OCI-LY3 (cell line): ENCODE data around the gene INF2.

Experiments
- H2AFZ ChIP-seq: fragments of 200-600, 300-600 bp; shearing (Covaris generic); 2 replicates; pipeline ENCODE4 v1.6.0; 2014; ENCODE audit warnings: antibody characterized with exemption, low read depth, low read length
- H3K27ac ChIP-seq: fragments of 200-600, 300-600 bp; sonication (generic); 2 replicates; pipeline ENCODE4 v1.5.1; 2014; ENCODE audit warnings: mild to moderate bottlenecking, low read length, moderate library complexity, mixed read lengths
- H3K27me3 ChIP-seq: fragments of 200-600, 300-600 bp; sonication (generic); 2 replicates; pipeline ENCODE4 v1.6.1; 2014; ENCODE audit warnings: low read depth, low read length, mixed read lengths
- H3K36me3 ChIP-seq: fragments of 200-600, 300-600 bp; sonication (generic); replicated peaks from 2 replicates; pipeline ENCODE3; 2014; ENCODE audit warnings: low read depth, low read length, mixed read lengths
- H3K4me1 ChIP-seq: fragments of 300-600, 200-600 bp; sonication (generic); 2 replicates; pipeline ENCODE4 v1.6.1; 2014; ENCODE audit warnings: low read length, mixed read lengths
- H3K4me2 ChIP-seq: fragments of 200-600, 300-600 bp; sonication (generic); 2 replicates; pipeline ENCODE4 v1.6.1; 2014; ENCODE audit warnings: low read length, mixed read lengths
- H3K4me3 ChIP-seq: fragments of 300-600, 200-600 bp; sonication (generic); 2 replicates; pipeline ENCODE4 v1.5.1; 2014; ENCODE audit warnings: antibody characterized with exemption, mild to moderate bottlenecking, low read length, moderate library complexity
- H3K79me2 ChIP-seq: fragments of 300-600, 200-600 bp; shearing (Covaris generic); 2 replicates; pipeline ENCODE4 v1.6.1; 2014; ENCODE audit warnings: mild to moderate bottlenecking, low read length, mixed read lengths
- H3K9ac ChIP-seq: fragments of 300-600, 200-600 bp; shearing (Covaris generic); 2 replicates; pipeline ENCODE4 v1.6.0; 2014; ENCODE audit warnings: mild to moderate bottlenecking, low read length, moderate library complexity
- H3K9me3 ChIP-seq: fragments of 200-600, 300-600 bp; shearing (Covaris generic); 2 replicates; pipeline ENCODE4 v1.6.1; 2014; ENCODE audit warnings: low read length, mixed read lengths; ENCODE audit not compliant: insufficient read depth
- H4K20me1 ChIP-seq: fragments of 200-600, 300-600 bp; sonication (generic); 2 replicates; pipeline ENCODE4 v1.6.1; 2016; ENCODE audit warnings: low read length, mixed read lengths; ENCODE audit not compliant: insufficient read depth
- EZH2phosphoT487 ChIP-seq: fragments of 200-600 bp; shearing (Covaris generic); IDR thresholded peaks from 2 replicates; pipeline ENCODE4 v1.6.1; 2018; ENCODE audit warnings: antibody characterized with exemption, mixed run types, low read depth
- TF ChIP-seq, protein P1 (sequence below): fragments of 200-600, 300-600 bp; sonication (generic); IDR thresholded peaks from 2 replicates; pipeline ENCODE4 v1.5.1; 2014; ENCODE audit warnings: antibody characterized with exemption, low read length, low read depth

Gene INF2

DNA sequence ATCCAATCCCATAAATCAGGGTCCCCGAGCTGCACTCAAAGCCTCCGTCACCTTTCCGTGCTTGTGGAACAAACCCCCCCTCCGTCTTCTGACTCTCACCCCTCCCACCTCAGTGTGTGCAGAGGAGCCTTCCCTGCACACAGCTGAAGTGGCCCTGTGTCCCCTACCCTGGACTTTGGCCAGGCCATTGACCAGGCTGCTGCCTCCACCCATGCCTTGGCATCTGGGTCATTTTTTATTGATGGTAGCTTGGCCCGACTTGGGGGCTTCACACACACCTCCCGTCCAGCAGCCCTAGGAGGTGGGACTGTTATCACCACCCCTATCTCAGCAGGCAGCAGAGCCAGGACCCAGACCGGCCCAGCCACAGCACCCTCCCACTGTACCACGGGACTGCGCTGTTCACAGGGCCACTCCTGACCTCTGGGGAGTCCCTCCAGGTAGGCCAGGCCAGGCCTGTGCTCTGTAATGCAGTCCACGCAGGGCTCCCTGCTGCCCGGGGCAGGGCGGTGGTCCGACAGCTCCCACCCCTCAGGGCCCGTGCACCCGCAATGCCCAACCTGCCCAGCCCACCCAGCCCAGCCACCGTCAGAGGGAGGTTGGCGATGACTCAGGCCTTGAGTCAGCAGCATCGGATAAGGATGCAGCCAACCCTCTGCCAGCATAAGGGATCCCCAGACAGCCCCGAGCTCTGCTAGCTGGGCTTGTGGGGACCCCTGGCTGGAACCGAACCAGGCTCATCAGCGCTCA, 9.2 kb upstream of the INF2 start:
- no peak overlapping the region; the same call in 1 of the 2 replicates for H3K9ac ChIP-seq
- H3K9me3 ChIP-seq: no peaks in the 10 kb centered on the region
- H3K27me3 ChIP-seq: peaks cover 14% of the 10 kb centered on the region; the same call in 1 of the 2 replicates
- no peaks in the 10 kb centered on the region for H3K79me2 ChIP-seq
- peaks cover 55% of the 10 kb centered on the region for H3K4me1 ChIP-seq
- peak overlapping the region; percentile 68 for H3K4me2 ChIP-seq
- no peaks in the 10 kb centered on the region for H3K36me3 ChIP-seq
- peak overlapping the region; percentile 44; the same call in 1 of the 2 replicates for H3K4me3 ChIP-seq
- no peak for TF ChIP-seq EZH2phosphoT487
- TF ChIP-seq, protein P1, sequence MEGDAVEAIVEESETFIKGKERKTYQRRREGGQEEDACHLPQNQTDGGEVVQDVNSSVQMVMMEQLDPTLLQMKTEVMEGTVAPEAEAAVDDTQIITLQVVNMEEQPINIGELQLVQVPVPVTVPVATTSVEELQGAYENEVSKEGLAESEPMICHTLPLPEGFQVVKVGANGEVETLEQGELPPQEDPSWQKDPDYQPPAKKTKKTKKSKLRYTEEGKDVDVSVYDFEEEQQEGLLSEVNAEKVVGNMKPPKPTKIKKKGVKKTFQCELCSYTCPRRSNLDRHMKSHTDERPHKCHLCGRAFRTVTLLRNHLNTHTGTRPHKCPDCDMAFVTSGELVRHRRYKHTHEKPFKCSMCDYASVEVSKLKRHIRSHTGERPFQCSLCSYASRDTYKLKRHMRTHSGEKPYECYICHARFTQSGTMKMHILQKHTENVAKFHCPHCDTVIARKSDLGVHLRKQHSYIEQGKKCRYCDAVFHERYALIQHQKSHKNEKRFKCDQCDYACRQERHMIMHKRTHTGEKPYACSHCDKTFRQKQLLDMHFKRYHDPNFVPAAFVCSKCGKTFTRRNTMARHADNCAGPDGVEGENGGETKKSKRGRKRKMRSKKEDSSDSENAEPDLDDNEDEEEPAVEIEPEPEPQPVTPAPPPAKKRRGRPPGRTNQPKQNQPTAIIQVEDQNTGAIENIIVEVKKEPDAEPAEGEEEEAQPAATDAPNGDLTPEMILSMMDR: no peak
- H3K27ac ChIP-seq: peak overlapping the region; percentile 48; the same call in 1 of the 2 replicates
- H2AFZ ChIP-seq: no peak overlapping the region
- H4K20me1 ChIP-seq: no peaks in the 10 kb centered on the region

DNA sequence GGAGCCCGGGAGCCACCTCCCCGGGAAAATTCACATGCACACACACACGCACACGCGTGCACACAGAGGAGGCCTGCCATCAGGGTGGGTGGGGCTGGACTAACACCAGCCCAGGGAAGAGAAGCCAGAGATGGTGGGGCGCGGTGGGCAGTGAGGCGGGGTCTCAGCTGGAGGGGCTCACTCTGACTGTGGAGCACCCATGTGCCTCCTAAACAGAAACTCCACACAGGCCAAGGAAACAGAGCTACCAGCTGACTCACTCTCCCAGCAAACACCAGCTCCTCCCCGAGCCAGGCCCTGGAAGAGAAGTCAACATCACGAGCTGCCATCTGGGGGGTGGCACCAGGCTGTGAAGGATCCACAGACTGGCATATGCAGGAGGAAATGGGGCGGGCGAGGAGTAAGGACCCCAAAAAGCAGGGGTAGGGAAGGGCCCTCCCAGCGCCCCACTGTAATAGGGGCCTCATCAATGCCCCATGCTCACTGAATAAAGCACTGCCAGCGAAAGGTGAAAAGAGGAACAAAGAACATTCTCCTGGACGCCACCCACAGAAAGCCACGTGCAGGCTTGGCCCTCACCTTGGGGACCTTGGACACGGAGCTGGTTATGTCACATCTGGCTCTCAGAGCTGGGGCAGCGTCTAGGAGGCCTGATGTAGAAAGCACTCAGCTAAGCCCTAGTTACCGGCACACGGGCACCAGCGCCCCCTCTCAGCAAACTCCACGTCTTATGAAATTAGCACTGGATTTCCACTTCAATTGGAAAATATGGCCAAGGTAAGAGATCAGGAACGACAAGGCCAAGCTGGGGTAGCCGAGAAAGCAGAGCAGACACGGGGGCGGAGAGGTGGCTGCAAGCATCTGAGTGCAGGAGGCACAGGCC, 8.4 kb upstream of the INF2 start:
- Histone ChIP-seq H3K4me2 (peak overlapping the region; percentile 68), H3K9ac (peak overlapping the region; percentile 56; the same call in 1 of the 2 replicates), H3K4me1 (peaks cover 55% of the 10 kb centered on the region), H2AFZ (peak overlapping the region; percentile 1; the same call in 1 of the 2 replicates), H3K27ac (peak overlapping the region; percentile 48; the same call in 1 of the 2 replicates), H4K20me1 (no peaks in the 10 kb centered on the region), H3K9me3 (no peaks in the 10 kb centered on the region), H3K4me3 (peak overlapping the region; percentile 44; the same call in 1 of the 2 replicates), H3K27me3 (peaks cover 14% of the 10 kb centered on the region; the same call in 1 of the 2 replicates), H3K79me2 (no peaks in the 10 kb centered on the region), H3K36me3 (no peaks in the 10 kb centered on the region)
- no peak for TF ChIP-seq EZH2phosphoT487
- TF ChIP-seq, protein P1: peak; percentile 60

DNA sequence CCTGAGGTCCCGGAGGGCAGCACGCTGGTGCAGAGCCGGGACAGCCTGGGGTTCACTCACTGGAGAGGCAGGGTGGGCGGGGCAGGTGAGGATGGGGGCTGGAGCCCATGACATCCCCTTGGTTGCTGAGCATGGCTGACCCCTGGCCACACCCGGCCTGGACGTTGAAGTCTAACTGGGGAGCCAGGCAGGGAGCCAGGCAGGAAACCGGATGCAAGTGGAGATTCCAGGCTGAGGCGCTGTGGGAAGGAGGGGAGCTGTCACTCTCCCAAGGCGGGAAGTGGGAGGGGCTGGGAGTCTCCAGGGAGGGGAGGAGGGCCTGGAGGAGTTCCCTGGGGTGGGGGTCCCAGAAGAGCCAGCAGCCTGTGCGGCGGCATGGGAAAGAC, 7.7 kb upstream of the INF2 start:
- TF ChIP-seq EZH2phosphoT487: no peak
- TF ChIP-seq, protein P1: no peak
- Histone ChIP-seq H3K79me2 (no peaks in the 10 kb centered on the region), H3K27me3 (peaks cover 14% of the 10 kb centered on the region; the same call in 1 of the 2 replicates), H2AFZ (no peak overlapping the region), H3K9me3 (no peaks in the 10 kb centered on the region), H3K36me3 (no peaks in the 10 kb centered on the region), H3K9ac (peak overlapping the region; percentile 56; the same call in 1 of the 2 replicates), H3K4me2 (peak overlapping the region; percentile 68), H4K20me1 (no peaks in the 10 kb centered on the region), H3K27ac (no peak overlapping the region), H3K4me1 (peaks cover 48% of the 10 kb centered on the region), H3K4me3 (peak overlapping the region; percentile 44; the same call in 1 of the 2 replicates)
